Stimulated activated CD4-positive, alpha-beta T cell treated with anti-CD3 and anti-CD28 coated beads, Interleukin-4, amount 100 ng/mL, for 1 hour (primary cell): ENCODE results near the gene BTNL2.

Experiments used
- DNase-seq: peaks from one replicate; pipeline ENCODE4 v3.0.0-alpha.2; 2020

Gene BTNL2

GRCh38 chr6:32413427-32414047 lies 6.6 kb upstream of the BTNL2 start:
- DNase-seq = peak; percentile 89

- DNase-seq = no peak
Measured at GRCh38 chr6:32411566-32412327, 4.8 kb upstream of the BTNL2 start.

- no peak for DNase-seq
Measured at GRCh38 chr6:32410906-32411305, 3.9 kb upstream of the BTNL2 start.

GRCh38 chr6:32406197-32406596 lies 784 bp downstream of the BTNL2 start:
- DNase-seq = no peak

GRCh38 chr6:32405656-32406055 lies 1.3 kb downstream of the BTNL2 start:
- no peak for DNase-seq

GRCh38 chr6:32402812-32403211 lies 4.2 kb downstream of the BTNL2 start:
- DNase-seq = no peak

- no peak for DNase-seq
Measured at GRCh38 chr6:32401284-32401963, 5.6 kb downstream of the BTNL2 start.

- DNase-seq = no peak
Measured at GRCh38 chr6:32397252-32397920, 9.6 kb downstream of the BTNL2 start.

GRCh38 chr6:32396028-32396427 lies 11.0 kb downstream of the BTNL2 start:
- no peak for DNase-seq

GRCh38 chr6:32393665-32394420 lies 13.1 kb downstream of the BTNL2 start:
- no peak for DNase-seq

GRCh38 chr6:32391505-32391904 lies 15.5 kb downstream of the BTNL2 start:
- DNase-seq = no peak

- no peak for DNase-seq
Measured at GRCh38 chr6:32387589-32388340, 19.2 kb downstream of the BTNL2 start.

GRCh38 chr6:32386040-32386439 lies 20.9 kb downstream of the BTNL2 start:
- DNase-seq = no peak

GRCh38 chr6:32382757-32383420 lies 24.1 kb downstream of the BTNL2 start:
- no peak for DNase-seq

GRCh38 chr6:32379545-32379944 lies 27.4 kb downstream of the BTNL2 start:
- DNase-seq = no peak

GRCh38 chr6:32375739-32376529 lies 31.0 kb downstream of the BTNL2 start:
- no peak for DNase-seq

- no peak for DNase-seq
Measured at GRCh38 chr6:32371803-32372202, 35.2 kb downstream of the BTNL2 start, which contains the start of gene TSBP1. Gene TSBP1 (minus strand): TSS chr6:32371903. CDS start chr6:32371706, 197 bp downstream.

- DNase-seq = no peak
Measured at GRCh38 chr6:32371229-32371628, 35.8 kb downstream of the BTNL2 start.

GRCh38 chr6:32370505-32370904 lies 36.5 kb downstream of the BTNL2 start:
- DNase-seq = no peak

GRCh38 chr6:32369660-32370059 lies 37.3 kb downstream of the BTNL2 start:
- no peak for DNase-seq
